PC-9 (cell line): ENCODE measurements around the gene ARRDC1. TPM values are rescaled to one million over a fixed set of nuclear protein-coding genes. Genes with fewer than 3 reads are reported as not detected.

Source experiments
- BruUV-seq: library from RNA; stranded (reverse); fragments of 400-500 nt; replicated peaks from 2 replicates; lab custom pipeline; 2021; lab: Mats Ljungman, UMichigan
- CTCF ChIA-PET: fragments of 300-600 bp; sonication (Branson Sonifier 250); formaldehyde crosslinking; loops from one replicate; lab custom pipeline; 2022; ENCODE audit warnings: antibody characterized with exemption; lab: Charles Lee
- POLR2A ChIA-PET: fragments of 300-600 bp; sonication (Branson Sonifier 250); formaldehyde crosslinking; loops from one replicate; lab custom pipeline; 2022; ENCODE audit warnings: antibody characterized with exemption; ENCODE audit not compliant: unreplicated experiment; lab: Charles Lee
- DNase-seq, 2 experiments: peaks; one replicate each; pipeline versions ENCODE4 v3.0.0 to v3.0.0-alpha.2; 2015 to 2022; ENCODE audit warnings: mixed read lengths in 1 of 2
- H2AFZ ChIP-seq: fragments of 200-600 bp; sonication (generic); 2 replicates; pipeline ENCODE4 v1.8.1; 2017; ENCODE audit warnings: antibody characterized with exemption
- H3F3A ChIP-seq: fragments of 200-600 bp; sonication (generic); 2 replicates; pipeline ENCODE4 v1.8.1; 2017; ENCODE audit warnings: antibody characterized with exemption, mild to moderate bottlenecking, low read depth; ENCODE audit not compliant: insufficient read depth
- H3K27ac ChIP-seq: fragments of 200-600 bp; sonication (generic); 2 replicates; pipeline ENCODE4 v1.6.1; 2016; ENCODE audit warnings: mixed run types
- H3K27me3 ChIP-seq: fragments of 200-600 bp; sonication (generic); 2 replicates; pipeline ENCODE4 v1.6.1; 2016; ENCODE audit warnings: low read depth, mixed run types; ENCODE audit not compliant: insufficient read depth
- H3K36me3 ChIP-seq: fragments of 200-600 bp; sonication (generic); 2 replicates; pipeline ENCODE4 v1.6.1; 2016; ENCODE audit warnings: low read depth, mixed run types
- H3K4me1 ChIP-seq: fragments of 200-600 bp; sonication (generic); replicated peaks from 2 replicates; pipeline ENCODE4 v1.6.1; 2016; ENCODE audit warnings: mixed run types; ENCODE audit not compliant: insufficient read depth
- H3K4me2 ChIP-seq: fragments of 200-600 bp; sonication (generic); 2 replicates; pipeline ENCODE4 v1.6.1; 2017; ENCODE audit warnings: mixed run types
- H3K4me3 ChIP-seq: fragments of 200-600 bp; sonication (generic); 2 replicates; pipeline ENCODE4 v1.6.1; 2016; ENCODE audit warnings: mixed run types
- H3K79me2 ChIP-seq: fragments of 200-600 bp; sonication (generic); 2 replicates; pipeline ENCODE4 v1.6.1; 2017; ENCODE audit warnings: low read depth, mixed run types
- H3K9me2 ChIP-seq: fragments of 200-600 bp; sonication (generic); 2 replicates; pipeline ENCODE4 v1.8.1; 2017; ENCODE audit warnings: mild to moderate bottlenecking; ENCODE audit not compliant: insufficient read depth
- H3K9me3 ChIP-seq: fragments of 200-600 bp; sonication (generic); 2 replicates; pipeline ENCODE4 v1.8.1; 2016; ENCODE audit warnings: low read depth; ENCODE audit not compliant: insufficient read depth
- H4K20me1 ChIP-seq: fragments of 200-600 bp; sonication (generic); 2 replicates; pipeline ENCODE4 v1.8.1; 2017; ENCODE audit not compliant: insufficient read depth
- EZH2 ChIP-seq: fragments of 200-600 bp; sonication (generic); IDR thresholded peaks from 2 replicates; pipeline ENCODE4 v1.8.0; 2017; ENCODE audit warnings: antibody characterized with exemption, low read depth
- intact Hi-C: fragments of 100-400 bp; cut with micrococcal nuclease; formaldehyde crosslinking; loops from one replicate; pipeline ENCODE4 v1.10.0; 2022; ENCODE audit not compliant: unreplicated experiment
- total RNA-seq: library from RNA; stranded (reverse); gene quantifications from 2 replicates; pipeline ENCODE4 v1.2.3, GENCODE V29; 2021
- TF ChIP-seq, protein P1 (sequence below): fragments of 200-600 bp; sonication (generic); conservative IDR thresholded peaks from 2 replicates; pipeline ENCODE4 v1.6.1; 2017; ENCODE audit warnings: mixed run types, antibody characterized with exemption, mild to moderate bottlenecking, moderate library complexity

ARRDC1 gene
- total RNA-seq, 1 experiment from 2014 or later, result 127 TPM

DNA sequence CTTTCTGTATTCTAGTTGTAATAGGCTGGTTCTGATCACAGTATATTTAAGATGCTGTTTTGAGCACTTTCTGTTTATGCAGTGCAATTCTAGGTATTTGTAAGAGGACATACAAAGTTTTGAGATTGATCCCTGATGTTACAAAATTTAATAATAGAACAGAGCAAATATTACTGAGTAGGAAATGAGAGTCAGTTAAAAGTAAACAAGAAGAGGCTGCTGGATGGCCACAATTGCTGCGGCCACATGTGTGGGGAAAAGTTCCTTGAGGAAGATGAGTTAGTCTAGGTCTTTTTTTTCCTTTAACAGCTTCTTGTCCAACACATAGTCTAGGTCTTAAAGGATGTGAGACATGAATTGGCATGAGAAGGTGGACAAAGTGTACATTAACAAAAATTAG is 24.6 kb downstream of the ARRDC1 start:
- no peaks in the 10 kb centered on the region for H3K36me3 ChIP-seq
- CTCF ChIA-PET, result no interaction called here
- intact Hi-C loops, result no loop called here

DNA sequence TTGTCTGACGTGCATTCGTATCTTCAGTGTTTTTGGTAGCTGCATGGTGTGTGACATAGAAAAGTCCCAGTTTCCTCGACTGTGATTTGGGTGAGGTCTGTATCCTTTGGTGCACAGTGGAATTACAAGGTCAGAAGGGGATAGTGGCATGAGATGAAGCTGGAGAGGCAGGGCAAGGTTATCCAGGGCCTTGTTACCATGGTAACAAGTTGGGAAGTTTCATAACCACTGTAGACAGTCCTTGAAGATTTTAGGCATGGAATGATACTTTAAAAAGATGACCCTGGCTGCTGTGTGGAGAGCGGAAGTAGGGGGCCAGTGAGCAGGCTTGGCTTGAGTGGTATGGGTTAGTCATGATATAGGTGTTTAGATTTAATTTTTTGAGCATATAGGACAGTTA is 25.2 kb downstream of the ARRDC1 start:
- Histone ChIP-seq H3K79me2 (peaks cover 94% of the 10 kb centered on the region), H3K9me2 (no peaks in the 10 kb centered on the region), H4K20me1 (peaks cover 75% of the 10 kb centered on the region), H3F3A (no peaks in the 10 kb centered on the region), H3K27me3 (no peaks in the 10 kb centered on the region), H2AFZ (no peak overlapping the region), H3K27ac (no peak overlapping the region), H3K4me2 (no peak overlapping the region), H3K4me3 (no peak overlapping the region), H3K36me3 (no peaks in the 10 kb centered on the region), H3K4me1 (no peaks in the 10 kb centered on the region), H3K9me3 (no peaks in the 10 kb centered on the region)
- intact Hi-C loops, result no loop called here
- POLR2A ChIA-PET, result no interaction called here
- CTCF ChIA-PET, result no interaction called here
- no peak for DNase-seq
- BruUV-seq, result no TSS peak
- no peak for TF ChIP-seq EZH2
- TF ChIP-seq, protein P1, sequence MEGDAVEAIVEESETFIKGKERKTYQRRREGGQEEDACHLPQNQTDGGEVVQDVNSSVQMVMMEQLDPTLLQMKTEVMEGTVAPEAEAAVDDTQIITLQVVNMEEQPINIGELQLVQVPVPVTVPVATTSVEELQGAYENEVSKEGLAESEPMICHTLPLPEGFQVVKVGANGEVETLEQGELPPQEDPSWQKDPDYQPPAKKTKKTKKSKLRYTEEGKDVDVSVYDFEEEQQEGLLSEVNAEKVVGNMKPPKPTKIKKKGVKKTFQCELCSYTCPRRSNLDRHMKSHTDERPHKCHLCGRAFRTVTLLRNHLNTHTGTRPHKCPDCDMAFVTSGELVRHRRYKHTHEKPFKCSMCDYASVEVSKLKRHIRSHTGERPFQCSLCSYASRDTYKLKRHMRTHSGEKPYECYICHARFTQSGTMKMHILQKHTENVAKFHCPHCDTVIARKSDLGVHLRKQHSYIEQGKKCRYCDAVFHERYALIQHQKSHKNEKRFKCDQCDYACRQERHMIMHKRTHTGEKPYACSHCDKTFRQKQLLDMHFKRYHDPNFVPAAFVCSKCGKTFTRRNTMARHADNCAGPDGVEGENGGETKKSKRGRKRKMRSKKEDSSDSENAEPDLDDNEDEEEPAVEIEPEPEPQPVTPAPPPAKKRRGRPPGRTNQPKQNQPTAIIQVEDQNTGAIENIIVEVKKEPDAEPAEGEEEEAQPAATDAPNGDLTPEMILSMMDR, result no peak

More for the DNA sequence above, 24.6 kb downstream of the ARRDC1 start:
- POLR2A ChIA-PET, result no interaction called here
- no TSS peak for BruUV-seq
- H4K20me1 ChIP-seq, result peaks cover 72% of the 10 kb centered on the region
- H3F3A ChIP-seq, result no peaks in the 10 kb centered on the region
- no peaks in the 10 kb centered on the region for H3K27me3 ChIP-seq
- H2AFZ ChIP-seq, result no peak overlapping the region
- no peaks in the 10 kb centered on the region for H3K9me2 ChIP-seq
- no peak overlapping the region for H3K27ac ChIP-seq
- H3K79me2 ChIP-seq, result peaks cover 95% of the 10 kb centered on the region
- TF ChIP-seq, protein P1, result no peak
- TF ChIP-seq EZH2, result no peak
- no peaks in the 10 kb centered on the region for H3K9me3 ChIP-seq
- DNase-seq, result no peak
- no peak overlapping the region for H3K4me2 ChIP-seq
- H3K4me1 ChIP-seq, result no peaks in the 10 kb centered on the region
- H3K4me3 ChIP-seq, result no peak overlapping the region

DNA sequence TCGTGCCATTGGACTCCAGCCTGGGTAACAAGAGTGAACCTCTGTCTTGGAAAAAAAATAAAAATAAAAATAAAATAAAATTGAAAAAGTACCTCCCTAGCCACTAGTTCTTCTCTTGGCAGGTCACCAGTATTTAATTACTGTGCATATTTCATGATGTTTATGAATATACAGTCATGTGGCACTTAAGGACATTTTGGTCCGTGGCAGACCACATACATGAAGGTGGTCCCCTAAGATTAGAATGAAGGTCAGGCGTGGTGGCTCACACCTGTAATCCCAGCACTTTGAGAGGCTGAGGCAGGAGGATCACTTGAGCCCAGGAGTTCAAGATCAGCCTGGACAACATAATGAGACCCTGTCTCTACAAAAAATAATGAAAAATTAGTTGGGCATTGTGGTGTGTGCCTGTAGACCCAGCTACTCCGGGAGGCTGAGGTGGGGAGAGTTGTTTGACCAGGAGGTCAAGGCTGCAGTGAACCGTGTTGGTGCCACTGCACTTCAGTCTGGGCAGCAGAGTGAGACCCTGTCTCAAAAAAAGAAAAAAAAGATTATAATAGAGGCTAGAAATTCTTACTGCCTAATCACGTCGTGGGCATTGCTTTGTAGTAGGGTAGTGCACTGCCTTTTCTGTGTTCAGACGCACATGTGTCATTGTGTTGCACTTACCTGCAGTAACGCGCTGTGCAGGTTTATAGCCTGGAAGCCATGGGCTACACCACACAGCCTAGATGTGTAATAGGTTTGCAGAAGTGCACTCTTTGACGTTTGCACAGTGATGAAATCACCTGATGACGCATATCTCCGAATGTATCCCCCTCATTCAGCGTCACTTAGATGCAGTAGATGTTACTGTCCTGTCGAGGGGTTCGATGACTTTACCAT is 26.1 kb downstream of the ARRDC1 start:
- no peak overlapping the region for H3K4me2 ChIP-seq
- no peak overlapping the region for H2AFZ ChIP-seq
- H3K4me3 ChIP-seq, result no peak overlapping the region
- peaks cover 76% of the 10 kb centered on the region for H4K20me1 ChIP-seq
- intact Hi-C loops, result no loop called here
- peaks cover 95% of the 10 kb centered on the region for H3K79me2 ChIP-seq
- no peaks in the 10 kb centered on the region for H3K4me1 ChIP-seq
- H3F3A ChIP-seq, result 0 out of 2 replicates have a peak, but pooled peaks cover 6% of the 10 kb centered on the region
- POLR2A ChIA-PET, result no interaction called here
- no peaks in the 10 kb centered on the region for H3K9me2 ChIP-seq
- no peaks in the 10 kb centered on the region for H3K9me3 ChIP-seq
- no peak for DNase-seq
- no peaks in the 10 kb centered on the region for H3K36me3 ChIP-seq
- H3K27me3 ChIP-seq, result no peaks in the 10 kb centered on the region
- BruUV-seq, result no TSS peak
- CTCF ChIA-PET, result no interaction called here
- H3K27ac ChIP-seq, result no peak overlapping the region
- TF ChIP-seq, protein P1, result no peak
- TF ChIP-seq EZH2, result no peak
